Adrenal gland (tissue), 5 donors: ENCODE results near the gene AOPEP.

ENCODE experiments used
- POLR2A ChIP-seq, 2 donors: fragments of 450-650 bp; IDR thresholded peaks; one replicate each; pipeline ENCODE4 v1.6.1; 2017; ENCODE audit warnings: antibody characterized with exemption in 2 of 2, mild to moderate bottlenecking in 2 of 2, moderate library complexity in 1 of 2
- TF ChIP-seq, protein P1 (sequence below), 6 experiments: fragments of 450-650 bp in 4 of 6; fragments of 200-600 bp in 2 of 6; sonication (generic) in 1 of 6; IDR thresholded peaks; 1 replicate in 5 of 6; 2 replicates in 1 of 6; pipeline versions ENCODE4 v1.5.1 to v1.8.0; 2016 to 2021; ENCODE audit warnings: antibody characterized with exemption in 6 of 6, mild to moderate bottlenecking in 2 of 6, moderate library complexity in 1 of 6
- donor health status: DM: no; HTN: no; CAD: no.

DNA sequence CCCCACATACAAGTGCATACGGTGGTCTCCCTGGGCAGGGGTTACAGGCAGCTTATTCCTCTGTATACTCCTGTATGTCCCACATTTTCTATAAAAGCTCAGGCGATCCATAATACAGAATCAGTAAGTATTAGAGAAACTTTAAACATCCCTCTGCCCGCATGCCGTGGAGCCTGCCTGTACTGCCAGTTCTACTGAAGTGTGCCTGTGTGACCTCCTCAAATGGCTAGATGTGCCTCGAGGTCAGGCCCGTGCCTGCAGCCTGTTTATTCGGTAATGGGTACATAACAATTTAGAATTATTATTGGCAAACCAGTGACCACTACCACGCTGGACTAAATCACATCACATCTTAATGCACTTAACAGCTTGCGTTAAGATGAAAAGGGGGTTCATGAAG is 400.2 kb downstream of the AOPEP start:
- TF ChIP-seq POLR2A (IDR thresholded peaks at IDR 0.05) = no peak
- TF ChIP-seq, protein P1, sequence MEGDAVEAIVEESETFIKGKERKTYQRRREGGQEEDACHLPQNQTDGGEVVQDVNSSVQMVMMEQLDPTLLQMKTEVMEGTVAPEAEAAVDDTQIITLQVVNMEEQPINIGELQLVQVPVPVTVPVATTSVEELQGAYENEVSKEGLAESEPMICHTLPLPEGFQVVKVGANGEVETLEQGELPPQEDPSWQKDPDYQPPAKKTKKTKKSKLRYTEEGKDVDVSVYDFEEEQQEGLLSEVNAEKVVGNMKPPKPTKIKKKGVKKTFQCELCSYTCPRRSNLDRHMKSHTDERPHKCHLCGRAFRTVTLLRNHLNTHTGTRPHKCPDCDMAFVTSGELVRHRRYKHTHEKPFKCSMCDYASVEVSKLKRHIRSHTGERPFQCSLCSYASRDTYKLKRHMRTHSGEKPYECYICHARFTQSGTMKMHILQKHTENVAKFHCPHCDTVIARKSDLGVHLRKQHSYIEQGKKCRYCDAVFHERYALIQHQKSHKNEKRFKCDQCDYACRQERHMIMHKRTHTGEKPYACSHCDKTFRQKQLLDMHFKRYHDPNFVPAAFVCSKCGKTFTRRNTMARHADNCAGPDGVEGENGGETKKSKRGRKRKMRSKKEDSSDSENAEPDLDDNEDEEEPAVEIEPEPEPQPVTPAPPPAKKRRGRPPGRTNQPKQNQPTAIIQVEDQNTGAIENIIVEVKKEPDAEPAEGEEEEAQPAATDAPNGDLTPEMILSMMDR (IDR thresholded peaks at IDR 0.05) = no peak
